Stimulated activated CD8-positive, alpha-beta memory T cell treated with anti-CD3 and anti-CD28 coated beads, Interleukin-12 subunit alpha, Interleukin-12 subunit beta, amount 100 ng/mL, for 4 hours (primary cell): ENCODE data around the gene PGC.

Experiments used
- DNase-seq: peaks from one replicate; pipeline ENCODE4 v3.0.0-alpha.2; 2020; ENCODE audit warnings: low read depth

PGC gene

GRCh38 chr6:41697861-41698781, 49.1 kb downstream of the PGC start:
- DNase-seq, result no peak

- no peak for DNase-seq
Observed at GRCh38 chr6:41696788-41697187, 50.4 kb downstream of the PGC start.

- DNase-seq, result no peak
Observed at GRCh38 chr6:41695825-41696224, 51.4 kb downstream of the PGC start.

- no peak for DNase-seq
Observed at GRCh38 chr6:41694815-41695526, 52.2 kb downstream of the PGC start.

- DNase-seq, result no peak
Observed at GRCh38 chr6:41693281-41694240, 53.6 kb downstream of the PGC start.

- no peak for DNase-seq
Observed at GRCh38 chr6:41692730-41693129, 54.5 kb downstream of the PGC start.

GRCh38 chr6:41692080-41692675, 55.0 kb downstream of the PGC start:
- no peak for DNase-seq

- no peak for DNase-seq
Observed at GRCh38 chr6:41691426-41692079, 55.6 kb downstream of the PGC start.

- no peak for DNase-seq
Observed at GRCh38 chr6:41690541-41691330, 56.5 kb downstream of the PGC start.

- no peak for DNase-seq
Observed at GRCh38 chr6:41689171-41690008, 57.8 kb downstream of the PGC start.

GRCh38 chr6:41688256-41688965, 58.8 kb downstream of the PGC start:
- no peak for DNase-seq

GRCh38 chr6:41687501-41688175, 59.6 kb downstream of the PGC start:
- no peak for DNase-seq
